ENCODE measurements around the gene RFC2.

GRCh38 chr7:74280985-74281384 is 26.8 kb upstream of the RFC2 start:
- TF ChIP-seq CEBPB (IDR thresholded peaks at IDR 0.05) (no peak), MYC (IDR thresholded peaks at IDR 0.05; ENCODE audit: borderline replicate concordance, low read length) (no peak), CTCF (IDR thresholded peaks at IDR 0.05) (no peak), EP300 (IDR thresholded peaks at IDR 0.05) (no peak), POLR2A (IDR thresholded peaks at IDR 0.05; ENCODE audit: low read length) (no peak), NPAS2 (CRISPR knock-in tag; IDR thresholded peaks at IDR 0.05; ENCODE audit: borderline replicate concordance) (no peak), EHMT2 (IDR thresholded peaks at IDR 0.05; ENCODE audit: low read depth) (no peak), HOXA7 (CRISPR knock-in tag; IDR thresholded peaks at IDR 0.05) (no peak), MAX (IDR thresholded peaks at IDR 0.05) (peak; percentile 21; the same call in 1 of the 2 replicates), MAFK (IDR thresholded peaks at IDR 0.05; ENCODE audit: partially characterized antibody) (peak; percentile 1), RCOR1 (IDR thresholded peaks at IDR 0.05; ENCODE audit: low read depth, low read length) (no peak)
